ENCODE measurements around the gene DMPK. TPM values are rescaled to one million over a fixed set of nuclear protein-coding genes. Genes with fewer than 3 reads are reported as not detected.

The DMPK gene
- total and polyA plus RNA-seq, 2 donors (not counting 1 experiment from before 2014, with no cell fraction given) = 54.7 to 115 TPM

- peaks cover 10% of the 10 kb centered on the region for H3K4me1 ChIP-seq (ENCODE audit: control insufficient read depth, extremely low read depth, insufficient read depth, low read length)
- peak in 1 of 2 donors; percentile 14 for DNase-seq (ENCODE audit: low read depth in 2 of 2)
- H3K4me2 ChIP-seq (ENCODE audit: extremely low read depth, insufficient read depth, low read length) = no peak overlapping the region
- H3K27me3 ChIP-seq (ENCODE audit: control insufficient read depth, insufficient read depth, low read length) = no peaks in the 10 kb centered on the region
- H3K9me3 ChIP-seq (ENCODE audit: control insufficient read depth, insufficient read depth, low read depth, low read length) = no peaks in the 10 kb centered on the region
- no peaks in the 10 kb centered on the region for H3K79me2 ChIP-seq (ENCODE audit: control insufficient read depth, insufficient read depth, low read length)
- H3K9ac ChIP-seq (ENCODE audit: insufficient read depth, low read length) = no peak overlapping the region
- no peak overlapping the region for H3K4me3 ChIP-seq (replicated peaks in 1 of 4; ENCODE audit: control extremely low read depth in 1 of 4, insufficient read depth in 1 of 4, low read depth in 3 of 4, low read length in 4 of 4)
- no peak for TF ChIP-seq CTCF (conservative IDR thresholded peaks at IDR 0.05 in 1 of 2, IDR thresholded peaks at IDR 0.05 in 1 of 2; ENCODE audit: low read depth in 1 of 2, low read length in 2 of 2)
- no peak for TF ChIP-seq EZH2 (IDR thresholded peaks at IDR 0.05; ENCODE audit: low read length, missing control alignments)
- H2AFZ ChIP-seq (ENCODE audit: low read length) = no peak overlapping the region
- no peaks in the 10 kb centered on the region for H3K36me3 ChIP-seq (ENCODE audit: control insufficient read depth, insufficient read depth, low read length)
- no peaks in the 10 kb centered on the region for H4K20me1 ChIP-seq (ENCODE audit: control insufficient read depth, extremely low read depth, insufficient read depth, low read length)
- H3K27ac ChIP-seq (ENCODE audit: insufficient read depth, low read length) = no peak overlapping the region
These were observed 30.0 kb upstream of the DMPK start for GRCh38 chr19:45812297-45812696.

- Histone ChIP-seq H3K4me2 (ENCODE audit: extremely low read depth, insufficient read depth, low read length) (peak overlapping the region; percentile 44), H3K9ac (ENCODE audit: insufficient read depth, low read length) (no peak overlapping the region), H2AFZ (ENCODE audit: low read length) (no peak overlapping the region)
These were observed 27.4 kb upstream of the DMPK start for GRCh38 chr19:45809643-45810159.

GRCh38 chr19:45805719-45806118 is 23.4 kb upstream of the DMPK start:
- H4K20me1 ChIP-seq (ENCODE audit: control insufficient read depth, extremely low read depth, insufficient read depth, low read length) = no peaks in the 10 kb centered on the region
- no peak overlapping the region for H3K27ac ChIP-seq (ENCODE audit: insufficient read depth, low read length)
- H3K9me3 ChIP-seq (ENCODE audit: control insufficient read depth, insufficient read depth, low read depth, low read length) = no peaks in the 10 kb centered on the region
- no peaks in the 10 kb centered on the region for H3K79me2 ChIP-seq (ENCODE audit: control insufficient read depth, insufficient read depth, low read length)
- H3K9ac ChIP-seq (ENCODE audit: insufficient read depth, low read length) = no peak overlapping the region
- no peak for DNase-seq (ENCODE audit: low read depth in 2 of 2)
- no peaks in the 10 kb centered on the region for H3K27me3 ChIP-seq (ENCODE audit: control insufficient read depth, insufficient read depth, low read length)
- no peak overlapping the region for H2AFZ ChIP-seq (ENCODE audit: low read length)
- H3K4me1 ChIP-seq (ENCODE audit: control insufficient read depth, extremely low read depth, insufficient read depth, low read length) = peaks cover 12% of the 10 kb centered on the region
- H3K4me2 ChIP-seq (ENCODE audit: extremely low read depth, insufficient read depth, low read length) = no peak overlapping the region
- TF ChIP-seq EZH2 (IDR thresholded peaks at IDR 0.05; ENCODE audit: low read length, missing control alignments) (no peak), CTCF (conservative IDR thresholded peaks at IDR 0.05 in 1 of 2, IDR thresholded peaks at IDR 0.05 in 1 of 2; ENCODE audit: low read depth in 1 of 2, low read length in 2 of 2) (no peak)
- H3K4me3 ChIP-seq (replicated peaks in 1 of 4; ENCODE audit: control extremely low read depth in 1 of 4, insufficient read depth in 1 of 4, low read depth in 3 of 4, low read length in 4 of 4) = no peak overlapping the region
- no peaks in the 10 kb centered on the region for H3K36me3 ChIP-seq (ENCODE audit: control insufficient read depth, insufficient read depth, low read length)

More at GRCh38 chr19:45809643-45810159, 27.4 kb upstream of the DMPK start:
- Histone ChIP-seq H4K20me1 (ENCODE audit: control insufficient read depth, extremely low read depth, insufficient read depth, low read length) (no peaks in the 10 kb centered on the region), H3K36me3 (ENCODE audit: control insufficient read depth, insufficient read depth, low read length) (no peaks in the 10 kb centered on the region), H3K27ac (ENCODE audit: insufficient read depth, low read length) (peak overlapping the region; percentile 44), H3K4me3 (replicated peaks in 1 of 4; ENCODE audit: control extremely low read depth in 1 of 4, insufficient read depth in 1 of 4, low read depth in 3 of 4, low read length in 4 of 4) (no peak overlapping the region), H3K9me3 (ENCODE audit: control insufficient read depth, insufficient read depth, low read depth, low read length) (no peaks in the 10 kb centered on the region), H3K4me1 (ENCODE audit: control insufficient read depth, extremely low read depth, insufficient read depth, low read length) (peaks cover 12% of the 10 kb centered on the region), H3K27me3 (ENCODE audit: control insufficient read depth, insufficient read depth, low read length) (no peaks in the 10 kb centered on the region), H3K79me2 (ENCODE audit: control insufficient read depth, insufficient read depth, low read length) (no peaks in the 10 kb centered on the region)
- peak; percentile 77 to 81 for DNase-seq (ENCODE audit: low read depth in 2 of 2)
- TF ChIP-seq EZH2 (IDR thresholded peaks at IDR 0.05; ENCODE audit: low read length, missing control alignments) (no peak), CTCF (conservative IDR thresholded peaks at IDR 0.05 in 1 of 2, IDR thresholded peaks at IDR 0.05 in 1 of 2; ENCODE audit: low read depth in 1 of 2, low read length in 2 of 2) (no peak)

All from fibroblast of lung (primary cell).